ENCODE data around the gene KDF1. TPM values are rescaled to one million over a fixed set of nuclear protein-coding genes. Genes with fewer than 3 reads are reported as not detected.

Gene KDF1, protein sequence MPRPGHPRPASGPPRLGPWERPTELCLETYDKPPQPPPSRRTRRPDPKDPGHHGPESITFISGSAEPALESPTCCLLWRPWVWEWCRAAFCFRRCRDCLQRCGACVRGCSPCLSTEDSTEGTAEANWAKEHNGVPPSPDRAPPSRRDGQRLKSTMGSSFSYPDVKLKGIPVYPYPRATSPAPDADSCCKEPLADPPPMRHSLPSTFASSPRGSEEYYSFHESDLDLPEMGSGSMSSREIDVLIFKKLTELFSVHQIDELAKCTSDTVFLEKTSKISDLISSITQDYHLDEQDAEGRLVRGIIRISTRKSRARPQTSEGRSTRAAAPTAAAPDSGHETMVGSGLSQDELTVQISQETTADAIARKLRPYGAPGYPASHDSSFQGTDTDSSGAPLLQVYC
- total RNA-seq: not detected in 2 replicates

DNA sequence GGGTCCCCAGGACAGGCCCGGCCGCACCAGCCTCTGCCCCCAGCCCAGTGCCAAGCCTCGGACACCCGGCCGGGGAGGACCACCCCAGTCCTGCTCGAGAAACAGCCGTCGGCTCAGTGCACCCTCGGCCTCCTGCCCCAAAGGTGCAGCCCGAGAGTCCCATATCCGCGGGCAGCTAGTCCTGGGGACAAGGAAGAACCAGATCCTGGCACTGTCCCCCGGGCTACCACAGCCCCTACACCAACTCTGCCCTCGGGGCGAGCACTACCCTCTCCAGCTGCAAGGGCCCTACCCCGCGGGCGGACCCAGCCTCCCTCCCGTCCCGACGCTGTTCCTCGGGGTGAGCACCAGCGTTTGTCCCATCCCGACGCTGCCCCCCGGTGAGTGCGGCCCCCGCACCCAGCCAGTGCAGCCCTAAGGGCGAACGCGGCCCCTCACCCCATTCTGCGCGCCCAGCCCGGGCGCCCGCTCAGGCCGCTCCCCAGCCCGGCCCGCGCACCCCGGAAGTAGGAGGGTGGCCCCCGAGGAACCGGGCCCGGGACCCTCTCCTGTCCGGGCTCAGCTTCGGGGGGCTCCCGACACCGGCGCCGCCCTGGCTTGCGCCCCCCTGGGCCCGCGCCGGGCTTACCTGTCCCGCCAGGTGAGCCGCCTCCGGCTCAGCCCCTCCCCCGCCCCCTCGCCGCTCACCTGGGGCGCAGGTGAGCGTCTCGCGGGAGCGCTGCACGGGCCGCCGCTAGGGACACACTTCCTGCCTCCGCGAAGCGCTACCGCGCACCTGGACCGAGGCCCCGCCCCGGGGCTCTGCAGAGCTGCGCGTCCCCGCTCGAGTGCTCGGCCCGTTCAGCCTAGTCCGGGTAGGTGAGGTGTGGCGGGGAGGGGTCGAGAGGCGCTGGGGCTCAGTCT is at the start of gene KDF1:
Gene KDF1, minus strand, starts transcription at position 747 of the 903 bp plus-strand sequence. CDS start 8,088 bp downstream, outside the sequence.
- no peak for DNase-seq

GRCh38 chr1:27009601-27010197 is 49.4 kb upstream of the KDF1 start:
- DNase-seq: no peak

DNA sequence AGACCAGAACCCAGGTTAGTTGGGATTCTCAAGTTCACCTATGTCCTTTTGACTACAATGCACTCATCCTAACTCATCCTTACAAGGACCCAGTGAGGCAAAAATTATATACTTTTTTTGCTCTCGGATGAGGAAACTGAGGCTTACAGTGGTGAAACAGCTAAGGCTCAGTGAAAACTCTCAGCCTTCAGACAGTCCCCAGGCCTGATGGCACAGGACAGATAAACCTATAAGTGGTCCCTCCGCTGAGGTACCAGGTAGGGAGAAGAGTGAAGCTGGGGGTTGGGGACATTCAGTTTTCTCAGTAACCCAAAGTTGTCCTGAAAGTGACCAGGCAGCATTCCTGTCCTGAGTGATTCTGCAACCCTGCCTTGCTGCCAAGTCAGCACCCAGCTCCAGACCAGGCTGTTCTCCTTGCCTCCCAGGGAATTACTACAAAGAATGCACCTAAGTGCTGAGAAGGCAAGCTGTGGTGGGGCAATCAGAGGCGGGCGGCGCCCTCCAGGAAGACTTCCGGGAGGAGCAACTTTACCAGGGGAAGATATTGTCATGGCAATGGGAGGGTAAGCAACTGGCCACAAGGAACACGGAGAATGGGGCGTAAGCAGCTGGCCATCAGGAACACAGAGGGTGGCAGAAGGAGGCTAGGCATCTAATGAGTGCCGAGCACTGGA is 47.8 kb upstream of the KDF1 start:
- DNase-seq: no peak

DNA sequence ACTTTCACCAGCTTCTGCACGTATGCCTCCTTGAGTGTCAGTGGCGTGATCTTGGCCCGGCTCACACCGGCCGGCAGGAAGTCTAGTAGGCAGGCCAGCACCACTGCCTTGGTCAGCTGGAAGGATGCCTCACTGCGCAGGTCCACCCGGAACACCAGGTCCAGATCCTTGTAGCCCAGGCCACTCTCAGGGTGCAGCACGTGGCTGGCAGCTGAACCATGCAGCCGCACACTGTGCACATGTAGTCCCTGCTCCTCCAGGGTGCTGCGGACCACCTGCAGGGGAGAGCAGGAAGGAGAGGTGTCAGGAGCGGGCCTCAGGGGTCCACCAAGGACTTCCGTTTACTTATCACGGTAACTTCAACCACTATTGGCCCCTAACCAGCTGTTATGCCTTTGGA is 46.4 kb upstream of the KDF1 start:
- DNase-seq: no peak

- no peak for DNase-seq
These were observed 45.6 kb upstream of the KDF1 start for GRCh38 chr1:27005648-27006496.

DNA sequence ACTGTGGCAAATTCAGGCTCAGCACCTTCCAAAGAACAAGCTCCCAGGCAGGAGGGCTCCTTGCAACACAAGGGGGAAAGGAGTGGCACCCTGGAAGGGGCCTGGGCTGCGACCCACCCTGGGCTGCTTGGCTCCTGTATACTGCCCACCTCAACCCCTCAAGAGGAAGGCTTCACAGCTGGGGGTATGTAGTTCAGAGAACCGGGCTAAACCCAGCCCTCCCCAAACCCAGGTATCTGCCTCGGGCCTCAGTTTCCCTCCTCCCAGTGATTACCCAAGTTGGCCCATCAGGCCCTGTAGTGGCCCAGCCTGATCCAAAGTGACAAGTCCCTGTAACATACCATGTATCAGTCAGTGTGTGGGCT is 44.9 kb upstream of the KDF1 start:
- DNase-seq: no peak

DNA sequence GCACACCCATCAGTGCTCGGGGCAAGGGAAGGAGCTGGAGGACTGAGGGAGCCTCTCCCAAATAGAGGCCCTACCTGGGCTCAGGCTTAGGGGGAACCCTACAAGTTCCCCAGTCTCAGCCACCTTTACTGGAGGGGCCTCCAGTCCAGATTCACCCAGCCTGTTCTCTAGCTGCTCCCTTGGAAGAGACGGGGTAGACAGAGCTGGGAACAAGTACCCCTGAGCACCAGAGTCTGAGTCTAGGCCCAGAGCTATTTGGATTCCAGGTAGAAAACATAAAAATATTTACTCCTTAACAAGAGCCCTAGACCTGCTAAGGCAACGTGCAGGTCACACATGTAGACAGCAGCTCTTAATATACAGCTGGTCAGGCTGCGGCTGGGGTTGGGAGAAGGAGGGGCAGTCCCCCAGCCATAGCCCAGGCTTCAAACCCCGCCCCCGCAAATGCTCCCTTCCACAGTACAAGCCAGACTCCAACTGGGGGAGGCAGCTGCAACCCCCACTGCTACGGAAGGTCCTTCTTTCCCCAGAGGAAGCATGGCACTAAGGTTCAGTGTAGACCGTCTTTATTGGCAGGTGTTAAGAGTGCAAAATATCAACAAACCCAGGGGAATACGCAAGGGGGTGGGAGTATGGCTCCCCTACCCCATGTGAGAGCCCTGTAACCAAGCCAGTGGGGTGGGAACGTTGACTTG is 44.4 kb upstream of the KDF1 start:
- DNase-seq: no peak

DNA sequence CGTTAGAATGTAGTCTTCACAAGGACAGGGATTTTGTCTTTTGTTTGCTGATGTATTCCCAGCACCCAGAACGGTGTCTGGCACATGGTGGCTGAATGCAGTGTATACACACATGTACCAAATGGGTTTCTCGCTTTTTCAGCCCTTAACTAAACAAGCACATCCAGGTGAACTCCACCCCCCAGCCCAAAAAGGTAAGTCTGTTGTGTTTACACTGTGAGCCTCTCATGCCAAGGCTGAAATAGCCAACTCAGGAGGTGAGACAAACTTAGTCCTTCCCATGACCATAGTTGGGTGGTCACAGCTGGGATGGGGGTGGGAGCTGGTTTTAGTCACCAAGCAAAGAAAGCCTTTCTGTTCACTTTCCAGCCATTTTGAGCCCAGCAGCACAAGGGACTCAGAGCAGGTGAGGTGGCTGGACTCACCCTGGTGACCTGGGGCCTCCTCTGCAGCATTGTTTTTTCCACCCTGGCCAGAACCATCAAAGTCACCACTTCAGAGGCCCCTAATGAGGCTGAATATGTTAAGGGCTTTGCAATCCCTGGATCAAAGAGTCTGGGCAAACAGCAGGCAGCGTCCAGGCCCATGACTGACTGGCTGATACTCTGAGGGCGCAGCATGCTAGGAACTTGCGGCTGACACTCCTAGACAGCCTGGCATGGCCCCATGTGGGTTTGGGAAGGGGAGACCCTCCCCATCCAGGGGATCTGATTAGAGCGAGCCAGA is 43.6 kb upstream of the KDF1 start:
- DNase-seq: no peak

DNA sequence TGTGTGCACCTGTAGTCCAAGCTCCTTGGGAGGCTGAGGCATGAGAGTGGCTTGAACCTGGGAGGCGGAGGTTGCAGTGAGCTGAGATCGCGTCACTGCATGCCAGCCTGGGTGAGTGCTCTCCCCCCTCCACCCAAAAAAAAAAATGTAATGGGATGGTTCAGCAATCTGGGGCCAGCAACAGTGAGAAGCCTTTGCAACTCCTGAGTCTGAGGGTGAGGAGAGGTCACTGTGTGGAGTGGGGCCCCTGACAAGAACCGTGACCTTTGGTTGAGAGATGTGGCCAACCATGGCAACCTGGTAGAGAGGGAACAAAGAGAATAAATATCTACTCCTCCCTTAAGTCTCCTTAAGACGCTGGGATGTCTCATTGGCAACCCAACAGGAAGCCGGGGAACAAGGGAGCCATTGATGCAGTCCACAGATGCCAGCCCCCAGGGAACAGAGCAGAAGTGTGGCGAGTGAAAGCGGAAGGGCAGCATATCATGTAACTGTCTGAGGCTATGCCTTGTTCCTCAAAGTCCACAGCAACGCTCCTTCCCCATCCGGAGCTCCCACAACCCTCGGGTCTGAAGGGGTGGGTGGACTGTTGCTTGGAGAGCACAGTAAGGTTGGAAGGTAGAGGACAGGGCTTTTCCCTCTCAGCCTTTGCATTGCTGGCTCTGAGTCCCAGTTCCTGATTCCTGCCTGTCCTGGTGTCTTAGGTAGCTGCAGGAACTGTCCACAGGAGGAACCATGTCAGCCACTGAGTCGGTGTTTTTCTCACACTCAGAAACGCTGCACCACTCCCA is 41.5 kb upstream of the KDF1 start:
- no peak for DNase-seq

DNA sequence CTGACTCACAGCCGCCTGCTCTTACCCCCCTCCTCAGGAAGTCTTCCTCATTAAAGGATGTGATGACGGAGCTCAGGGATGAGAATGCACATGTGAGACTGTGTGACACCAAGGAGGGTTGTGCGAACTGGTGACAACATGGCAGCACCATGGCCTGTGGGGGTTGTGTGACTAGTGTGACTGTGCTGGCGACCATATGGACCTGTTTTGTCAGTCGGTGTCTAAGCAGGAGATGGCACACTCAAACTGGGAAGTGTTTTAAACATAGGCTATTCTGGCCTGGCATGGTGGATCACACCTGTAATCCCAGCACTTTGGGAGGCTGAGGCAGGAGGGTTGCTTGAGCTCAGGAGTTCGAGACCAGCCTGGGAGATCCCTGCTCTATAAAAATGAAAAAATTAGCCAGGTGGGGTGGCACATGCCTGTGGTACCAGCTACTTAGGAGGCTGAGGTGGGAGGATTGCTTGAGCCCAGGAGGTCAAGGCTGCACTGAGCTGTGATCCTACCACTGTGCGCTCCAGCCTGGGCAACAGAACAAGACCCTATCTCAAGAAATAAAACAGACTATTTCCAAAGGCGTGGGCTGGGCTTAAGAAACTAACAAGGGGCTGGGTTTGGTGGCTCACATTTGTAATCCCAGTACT is 40.7 kb upstream of the KDF1 start:
- peak; percentile 92 for DNase-seq

- DNase-seq: no peak
These were observed 40.0 kb upstream of the KDF1 start for GRCh38 chr1:27000090-27000816.

- DNase-seq: peak; percentile 70
These were observed 39.2 kb upstream of the KDF1 start for GRCh38 chr1:26999440-26999987.

DNA sequence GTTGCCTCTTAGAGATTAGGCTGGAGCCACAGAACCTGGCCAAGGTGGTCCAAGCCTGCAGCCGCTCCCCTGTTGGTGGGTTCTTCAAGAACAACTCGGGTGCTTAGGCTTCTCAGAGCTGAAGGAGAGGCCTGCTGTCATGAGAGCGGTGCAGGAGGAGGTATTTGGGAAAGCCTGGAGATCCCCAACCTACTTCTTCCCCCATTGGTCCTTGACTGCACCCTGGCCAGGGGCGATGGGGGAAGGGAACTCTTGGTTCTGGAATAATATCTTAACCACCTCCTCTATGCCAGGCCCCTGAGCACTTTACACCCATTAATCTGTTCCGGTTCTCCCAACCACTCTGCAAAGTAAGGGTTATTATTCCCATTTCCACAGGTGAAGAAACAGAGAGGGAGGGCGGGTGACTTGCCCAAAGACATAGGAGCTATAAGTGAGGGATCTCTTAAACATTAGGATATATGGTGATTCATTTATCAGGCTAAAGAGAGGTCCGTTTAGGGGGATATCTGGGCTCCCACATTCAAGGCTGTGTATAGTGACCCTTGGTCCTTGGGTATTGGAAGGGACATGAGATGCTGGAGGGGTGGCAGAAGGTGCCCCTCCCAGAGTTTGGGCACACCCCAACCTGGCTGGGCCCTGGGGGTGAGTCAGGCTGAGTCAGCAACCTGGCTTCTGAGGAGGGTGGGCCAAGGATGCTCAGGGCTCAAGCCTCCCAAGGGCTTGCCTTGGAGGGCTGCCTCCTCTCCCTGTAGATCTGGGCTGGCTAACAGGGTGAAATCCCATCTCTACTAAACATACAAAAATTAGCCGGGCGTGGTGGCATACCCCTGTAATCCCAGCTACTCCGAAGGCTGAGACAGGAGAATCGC is 38.4 kb upstream of the KDF1 start:
- no peak for DNase-seq

DNA sequence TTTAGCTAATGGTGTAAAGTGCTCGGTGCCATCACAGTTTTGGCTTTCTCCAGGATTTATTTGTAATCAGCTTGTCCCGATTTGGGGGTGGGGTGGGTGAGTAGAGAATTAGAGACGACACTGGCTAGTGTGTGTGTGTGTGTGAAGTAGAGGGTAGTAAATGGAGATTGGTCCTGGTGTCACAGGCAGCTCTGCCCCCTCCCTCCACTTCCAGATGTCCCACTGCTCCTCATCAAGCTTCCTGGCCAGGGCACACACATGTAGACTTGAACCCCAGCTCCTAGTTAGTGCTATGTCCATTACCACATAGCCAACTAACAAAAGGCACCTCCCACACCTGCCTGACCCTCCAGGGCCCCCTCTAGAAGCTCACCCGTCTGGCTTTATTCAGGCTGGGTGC is 36.4 kb upstream of the KDF1 start:
- no peak for DNase-seq

GRCh38 chr1:26996024-26996423 is 35.8 kb upstream of the KDF1 start:
- no peak for DNase-seq

DNA sequence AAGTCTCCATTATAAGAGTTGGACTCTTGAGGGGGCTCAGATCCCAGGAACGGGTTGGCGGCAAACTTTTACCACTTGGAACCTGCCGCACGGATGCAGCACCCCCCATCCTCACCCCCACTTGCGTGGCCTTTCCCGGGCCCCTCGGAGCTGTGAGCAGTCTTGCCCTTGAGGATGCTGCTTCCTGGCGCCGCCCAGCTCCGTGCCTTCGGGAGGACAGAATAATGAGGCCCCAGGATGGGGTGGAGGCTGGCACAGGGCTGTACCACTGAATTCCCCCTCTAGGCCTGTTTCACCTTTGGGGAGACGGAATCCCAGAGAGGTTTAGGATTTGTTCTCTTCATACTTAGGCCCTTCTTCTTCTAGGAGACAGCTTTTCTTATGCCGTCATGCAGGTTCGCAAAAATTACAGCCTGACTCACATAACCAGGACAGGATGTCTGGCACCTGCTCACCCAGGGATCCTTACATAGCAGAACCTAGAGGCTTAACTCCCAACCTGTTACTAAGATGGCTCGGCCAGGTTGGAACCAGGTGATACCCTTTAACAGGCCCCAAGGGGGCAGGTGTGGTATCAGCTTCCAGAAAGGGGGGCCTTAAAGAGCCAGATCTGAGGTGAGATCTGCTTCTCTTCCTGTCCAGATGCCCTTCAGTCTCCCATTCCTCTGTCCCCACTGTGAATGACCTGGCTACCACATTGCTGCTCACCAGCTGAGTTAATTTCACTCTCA is 34.7 kb upstream of the KDF1 start:
- DNase-seq: no peak

Data from dermis blood vessel endothelial cell (primary cell).